ENCODE results near the gene GAB3.
"Not testable (repeated sequence)": the region's sequence is repeated elsewhere in the genome, so short reads cannot be mapped to it uniquely, and the experiment has no call there.

GAB3 gene

DNA sequence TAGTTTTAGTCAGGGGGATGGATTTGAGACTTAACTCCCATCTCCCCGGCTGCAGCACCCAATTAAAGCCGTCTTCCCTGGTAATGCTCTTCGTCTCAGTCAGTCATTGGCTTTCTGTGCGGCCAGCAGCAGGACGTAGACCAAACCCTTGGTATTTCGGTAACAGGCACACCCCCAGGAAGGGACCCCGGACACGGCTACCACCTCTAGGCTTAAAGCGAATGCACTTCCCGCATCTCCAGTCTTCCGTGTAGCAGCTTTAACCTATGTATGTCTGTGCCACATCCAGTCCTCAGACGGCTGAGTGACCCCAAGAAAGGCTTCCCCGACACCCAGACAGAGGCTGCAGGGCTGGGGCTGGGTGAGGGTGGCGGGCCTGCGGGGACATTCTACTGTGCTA, 96.0 kb downstream of the GAB3 start:
- DNase-seq, result no peak

DNA sequence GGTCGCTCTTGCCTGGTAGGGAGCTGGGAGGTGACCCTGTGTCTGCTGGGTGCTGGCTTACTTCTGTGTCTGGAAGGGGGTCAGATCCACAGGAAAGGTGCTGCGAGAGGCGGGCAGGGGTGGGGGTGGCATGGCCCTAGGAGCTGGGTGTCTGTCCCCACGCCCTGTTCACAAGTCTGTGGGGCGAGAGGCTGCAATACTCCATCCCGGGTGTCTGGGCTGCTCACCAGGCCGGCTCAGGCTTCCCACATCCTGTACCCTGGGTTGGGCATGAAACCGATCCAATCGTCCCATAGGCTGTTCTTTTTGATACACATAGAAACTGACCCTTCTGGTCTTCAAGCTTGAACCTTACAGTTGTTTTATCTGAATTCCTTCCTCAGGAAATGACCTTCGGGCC, 96.5 kb downstream of the GAB3 start:
- no peak for DNase-seq

DNA sequence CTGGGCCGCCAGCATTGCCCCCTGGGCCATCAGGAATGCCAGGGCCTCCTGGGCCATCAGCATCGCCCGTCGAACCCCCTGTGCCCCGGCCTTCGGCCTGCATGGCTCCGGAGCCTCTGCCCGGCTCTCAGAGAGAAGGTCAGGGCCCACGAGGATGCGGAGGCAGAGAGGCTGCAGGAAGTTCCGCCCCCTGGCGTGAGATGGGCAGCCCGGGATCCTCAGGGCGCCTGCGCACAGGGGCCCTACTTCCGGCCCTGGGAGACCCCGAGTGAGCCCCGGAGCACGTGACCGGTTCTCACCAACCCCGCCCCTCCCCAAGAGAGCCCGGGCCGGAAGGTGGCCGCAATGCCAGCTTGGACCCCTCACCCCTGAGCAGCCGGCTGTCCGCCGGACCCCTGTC, 97.5 kb downstream of the GAB3 start, which contains the start of gene CTAG2:
TSS of gene CTAG2 (minus strand) at position 167 of the 400 bp plus-strand sequence. CDS start at position 103, 64 bp downstream.
- not testable (repeated sequence) for DNase-seq

DNA sequence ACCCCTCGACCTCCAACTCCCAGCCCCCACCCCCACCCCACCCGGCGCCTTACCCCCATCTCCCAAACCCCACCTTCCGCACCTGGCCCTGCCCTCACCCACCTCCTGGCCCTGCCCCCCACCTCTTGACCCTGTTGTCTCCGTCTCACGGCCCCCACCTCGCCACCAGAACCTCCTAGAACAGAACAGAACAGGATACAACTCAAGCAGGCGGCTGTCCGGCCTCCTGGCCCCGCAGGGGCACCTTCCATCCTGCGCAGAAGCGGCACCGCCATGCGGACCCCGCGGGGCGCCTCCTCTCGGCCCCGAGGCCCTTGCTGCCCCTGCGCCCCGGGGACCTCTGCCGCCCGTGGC, 97.9 kb downstream of the GAB3 start:
- DNase-seq, result no peak

DNA sequence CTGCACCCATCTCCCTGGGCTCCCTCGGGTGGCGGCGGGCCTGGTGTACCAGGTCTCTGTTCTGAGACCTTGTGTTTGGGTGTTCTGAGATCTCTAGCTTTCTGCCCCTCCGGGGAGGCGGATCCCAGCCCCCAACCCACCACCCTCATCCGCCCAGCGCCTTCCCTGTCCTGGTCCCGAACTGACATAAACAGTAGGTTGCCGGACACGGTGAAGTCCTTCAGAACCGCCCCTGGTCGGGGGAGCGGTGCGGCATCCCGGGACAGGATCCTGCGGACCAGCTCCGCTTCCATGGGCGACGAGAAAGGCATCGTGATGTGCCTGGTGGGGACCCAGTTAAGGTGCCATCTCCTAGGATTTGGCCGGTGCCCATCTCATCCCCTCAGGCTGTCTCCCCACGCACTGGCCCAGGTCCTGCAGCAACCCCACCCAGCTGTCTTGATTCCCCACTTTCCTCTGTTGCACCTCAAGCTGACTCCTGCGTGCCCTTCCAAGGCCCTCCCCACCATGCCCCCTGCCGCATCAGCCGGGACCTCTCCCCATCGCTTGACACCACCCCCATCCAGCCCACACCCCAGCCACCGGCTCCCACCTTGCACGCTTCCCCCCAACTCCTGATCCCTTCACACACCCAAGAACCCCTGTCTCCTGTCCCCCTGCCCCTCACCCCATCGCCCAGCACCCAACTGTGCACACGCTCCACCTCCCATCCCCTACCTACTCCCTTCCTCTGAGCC, 98.4 kb downstream of the GAB3 start:
- no peak for DNase-seq

DNA sequence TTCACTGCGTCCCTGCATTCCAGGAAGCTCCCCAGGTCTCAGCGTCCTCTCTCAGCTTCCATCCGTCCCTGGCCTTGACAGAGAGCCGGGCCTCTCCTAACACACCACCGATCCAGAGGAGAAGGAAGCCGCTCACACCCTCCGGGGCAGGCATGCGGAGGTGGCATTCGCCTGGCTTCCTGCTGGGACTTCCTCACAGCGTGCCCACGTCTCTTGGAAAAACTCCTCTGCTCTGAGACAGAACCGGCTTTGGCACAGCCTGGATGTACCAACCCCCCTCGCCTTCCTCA, 100.7 kb downstream of the GAB3 start:
- no peak for DNase-seq

DNA sequence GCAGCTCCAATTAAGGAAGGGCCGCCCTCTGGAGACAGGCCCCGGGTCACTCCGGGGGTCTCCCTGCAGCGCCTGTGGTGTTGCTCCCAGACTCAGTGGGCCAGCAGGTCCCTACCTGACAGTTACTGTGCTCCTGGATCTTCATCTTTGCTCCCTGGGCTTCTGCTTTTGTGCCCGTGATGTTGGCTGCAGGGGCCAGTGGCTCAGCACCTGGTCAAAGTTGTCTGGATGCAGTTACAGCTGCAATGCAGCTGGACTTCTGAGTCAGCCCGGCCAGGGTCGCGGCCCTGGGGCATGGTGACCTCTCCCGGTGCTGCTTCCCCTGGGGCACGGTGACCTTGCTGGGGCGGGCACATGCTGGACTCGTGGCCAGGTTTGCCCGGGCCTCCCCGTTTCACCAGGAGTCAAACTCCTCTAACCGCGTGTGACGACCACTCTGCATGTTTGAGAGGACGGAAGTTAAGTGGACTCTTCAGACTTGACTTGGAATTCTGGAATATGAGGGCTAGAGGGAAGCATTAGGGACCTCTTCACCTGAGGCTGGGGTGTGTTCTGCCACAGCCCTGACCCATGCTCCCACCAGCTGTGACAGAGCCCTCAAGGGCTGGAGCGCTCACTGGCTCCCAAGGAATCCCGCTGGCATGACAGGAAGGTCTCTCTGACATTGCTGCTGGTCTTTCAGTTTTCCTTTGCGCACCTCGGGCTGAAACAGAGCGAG, 101.2 kb downstream of the GAB3 start:
- no peak for DNase-seq

DNA sequence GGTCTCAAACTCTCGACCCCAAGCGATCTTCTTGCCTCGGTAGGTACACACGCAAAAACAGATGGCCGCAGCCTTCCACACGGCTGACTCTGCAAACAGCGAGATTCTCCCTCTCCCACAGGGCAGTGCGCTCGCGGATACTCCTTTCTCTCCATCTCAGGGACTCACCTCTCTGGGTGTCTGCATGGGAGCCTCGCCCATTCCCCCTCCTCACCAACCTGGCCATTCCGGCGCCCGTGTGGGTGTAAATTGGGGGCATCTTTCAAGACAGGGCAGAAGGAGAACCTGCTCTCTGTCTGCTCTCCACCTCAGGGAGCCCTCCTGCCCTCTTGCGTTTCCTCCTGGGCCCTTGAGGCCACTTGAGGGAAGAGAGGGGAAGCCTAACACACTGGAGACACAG, 101.9 kb downstream of the GAB3 start:
- DNase-seq, result no peak

DNA sequence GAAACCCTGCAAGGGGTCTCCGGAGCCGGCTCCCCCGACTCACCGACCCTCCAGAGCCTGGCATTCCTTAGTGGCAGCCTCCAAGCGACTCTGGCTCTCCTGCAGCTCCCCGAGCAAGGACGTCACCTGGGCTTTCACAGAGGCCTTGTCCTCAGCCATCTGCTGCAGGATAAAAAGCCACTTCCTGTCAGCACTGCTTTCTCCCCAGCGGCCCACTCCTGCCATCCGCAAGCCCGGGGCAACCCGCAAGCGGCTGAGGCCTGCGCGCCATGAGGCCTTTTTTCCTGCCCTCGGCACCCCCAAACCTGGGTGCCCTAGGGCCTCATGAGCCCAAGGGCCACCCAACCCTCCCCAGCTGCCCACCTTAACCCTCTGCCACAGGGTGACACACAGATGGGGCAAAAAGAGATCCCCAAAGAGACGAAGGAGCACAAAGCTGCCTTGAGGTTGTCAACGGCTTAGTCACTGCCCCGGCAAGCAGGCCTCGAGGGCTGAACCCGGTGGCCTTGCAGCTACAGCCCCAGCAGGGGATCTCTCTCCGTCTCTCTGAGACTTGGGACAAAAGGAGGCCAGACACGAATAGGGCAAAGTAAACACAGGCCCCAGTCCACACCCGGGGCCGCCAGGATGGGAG, 105.0 kb downstream of the GAB3 start:
- DNase-seq, result not testable (repeated sequence)

DNA sequence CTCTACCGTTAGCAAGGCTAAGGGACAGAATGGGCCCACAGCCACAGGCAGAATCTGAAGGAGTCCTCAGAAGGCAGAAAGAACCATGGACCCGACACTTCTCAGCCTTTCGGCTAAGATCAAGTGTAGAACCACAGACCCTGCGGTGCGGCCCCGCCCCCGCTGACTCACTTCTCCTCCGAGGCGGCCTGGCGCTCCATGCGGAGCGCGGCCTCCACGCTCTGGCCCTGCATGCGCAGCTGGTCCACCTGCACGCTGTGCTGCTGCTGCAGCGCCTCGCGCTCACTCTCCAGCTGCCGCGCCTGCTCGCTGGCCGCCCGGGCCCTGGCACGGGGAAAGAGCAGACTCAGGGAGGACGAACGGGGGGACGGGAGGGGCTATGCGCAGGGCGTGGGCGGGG, 107.2 kb downstream of the GAB3 start:
- DNase-seq, result not testable (repeated sequence)

DNA sequence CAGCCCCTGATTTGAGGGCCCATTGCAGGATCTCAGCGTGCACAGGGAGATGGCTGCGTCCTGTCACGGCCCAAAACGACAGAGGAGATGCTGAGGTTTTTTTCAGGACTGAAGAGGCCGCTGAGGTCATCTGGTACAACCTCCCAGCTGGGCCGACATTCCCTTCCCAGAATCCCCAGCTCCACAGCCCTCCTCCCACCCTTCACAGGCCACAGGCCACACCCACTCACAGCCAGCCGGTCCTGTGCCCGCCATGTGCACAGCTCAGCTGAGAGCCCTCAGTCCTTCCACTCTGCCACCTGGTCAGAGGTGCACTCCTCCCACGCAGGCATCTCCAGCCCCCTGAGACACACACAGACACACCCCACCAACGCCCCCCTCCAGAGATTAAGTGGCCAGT, 109.1 kb downstream of the GAB3 start:
- DNase-seq, result not testable (repeated sequence)

DNA sequence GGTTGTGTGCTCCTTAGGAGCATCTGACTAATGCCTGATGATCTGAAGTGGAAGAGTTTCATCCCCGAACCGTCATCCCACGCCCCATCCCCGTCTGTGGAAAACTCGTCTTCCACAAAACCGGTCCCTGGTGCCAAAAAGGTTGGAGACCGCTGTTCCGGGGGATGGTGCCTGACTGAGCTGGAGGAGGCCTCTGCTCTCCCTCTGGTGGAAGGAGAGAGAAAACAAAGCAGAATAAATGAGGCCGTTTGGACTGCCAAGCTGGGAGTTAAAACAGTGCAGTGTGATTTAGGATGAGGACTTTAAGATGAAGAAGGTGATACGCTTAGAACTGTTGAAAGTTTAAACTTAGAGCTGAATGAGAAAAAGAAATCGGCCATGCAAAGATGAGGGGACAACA, 117.2 kb downstream of the GAB3 start:
- not testable (repeated sequence) for DNase-seq

DNA sequence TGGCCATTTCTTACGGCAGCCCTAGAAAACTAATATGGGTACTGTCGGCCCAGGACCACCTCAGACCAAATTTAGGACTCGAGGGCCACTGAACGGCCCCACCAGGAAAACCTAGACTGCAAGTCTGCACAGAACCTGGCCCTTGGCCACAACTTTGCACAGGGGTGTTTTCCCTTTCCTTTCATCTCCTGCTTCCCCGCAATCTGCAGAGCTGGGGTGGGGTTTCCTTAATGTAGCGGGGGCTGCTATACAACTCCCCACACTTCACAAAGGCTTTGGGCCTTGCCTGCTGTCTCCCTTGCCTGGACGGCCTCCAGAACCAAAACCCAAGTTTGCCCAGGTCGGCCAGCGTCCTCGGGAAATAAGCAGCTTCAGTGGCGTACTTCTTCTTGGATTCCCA, 119.9 kb downstream of the GAB3 start:
- not testable (repeated sequence) for DNase-seq

DNA sequence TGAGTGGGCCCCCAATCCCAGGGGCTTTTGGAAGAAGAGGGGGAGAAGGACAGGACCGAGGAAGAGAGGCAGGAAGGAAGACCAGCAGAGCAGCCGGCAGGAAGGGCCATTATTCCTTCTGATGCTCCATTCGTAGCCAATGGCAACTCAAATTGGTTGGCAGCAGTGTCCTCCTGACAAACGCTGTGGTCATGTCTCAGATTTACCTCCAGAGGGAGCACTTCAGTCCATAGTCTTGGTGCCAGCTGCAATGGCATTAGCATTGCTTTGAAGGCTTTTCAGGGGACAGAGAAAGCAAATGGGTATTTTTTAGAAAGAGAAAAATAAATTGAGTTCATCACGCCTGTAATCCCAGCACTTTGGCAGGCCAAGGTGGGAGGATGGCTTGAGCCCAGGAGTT, 121.9 kb downstream of the GAB3 start:
- not testable (repeated sequence) for DNase-seq

All from activated CD8-positive, alpha-beta memory T cell treated with anti-CD3 and anti-CD28 coated beads, Interleukin-2, amount 50 U/mL, for 48 hours (primary cell).